HCT116 (cell line): ENCODE measurements around the gene RPIA. TPM values are rescaled to one million over a fixed set of nuclear protein-coding genes. Genes with fewer than 3 reads are reported as not detected.
A peak's percentile ranks its signal among the peaks of the same experiment; 100 is the strongest.

Experiments used
- ATAC-seq: fragments of 200-7000 bp; cut with Tn5 transposase; 2 replicates; pipeline ENCODE4 v1.9.1; 2020; ENCODE audit warnings: mild to moderate bottlenecking, moderate library complexity
- BruUV-seq: library from RNA; stranded (reverse); fragments of 400-500 nt; replicated peaks from 2 replicates; lab custom pipeline; 2021; lab: Mats Ljungman, UMichigan
- CTCF ChIA-PET: fragments of 300-600 bp; sonication (Branson Sonifier 250); formaldehyde crosslinking; loops from one replicate; lab custom pipeline; 2021; ENCODE audit warnings: antibody characterized with exemption; lab: Charles Lee
- POLR2A ChIA-PET: fragments of 300-600, 350-600 bp; sonication (Branson Sonifier 250); formaldehyde crosslinking; loops from one replicate; lab custom pipeline; 2021; ENCODE audit warnings: antibody characterized with exemption; lab: Charles Lee
- RAD21 ChIA-PET, 2 experiments: fragments of 300-600 bp; sonication (Branson Sonifier 250); formaldehyde crosslinking; loops; one replicate each; lab custom pipeline; 2023; ENCODE audit warnings: low total read pairs in 2 of 2; ENCODE audit not compliant: uncharacterized antibody in 2 of 2, unreplicated experiment in 2 of 2, low non-redundant PET in 1 of 2; lab: Charles Lee
- DNase-seq: peaks from one replicate; pipeline ENCODE4 v3.0.0-alpha.2; 2010; ENCODE audit warnings: low read depth, low spot score
- H2AFZ ChIP-seq: fragments of 200-600 bp; shearing (Covaris generic), sonication (generic); 2 replicates; pipeline ENCODE4 v1.6.1; 2017; ENCODE audit warnings: low read depth, mixed run types, mixed read lengths, antibody characterized with exemption, low read length; ENCODE audit not compliant: poor library complexity, severe bottlenecking
- H3K27ac ChIP-seq: 2 replicates; pipeline ENCODE4 v1.5.1; 2012; ENCODE audit warnings: low read depth, low read length
- H3K27me3 ChIP-seq: fragments of 200-600 bp; sonication (generic); 2 replicates; pipeline ENCODE4 v1.6.1; 2016; ENCODE audit warnings: mixed run types, low read length, mixed read lengths; ENCODE audit not compliant: insufficient read depth
- H3K36me3 ChIP-seq, 2 experiments: fragments of 200-500 bp in 1 of 2; fragments of 200-600 bp in 1 of 2; sonication (Bioruptor generic) in 1 of 2; sonication (generic) in 1 of 2; 2 replicates each; pipeline versions ENCODE4 v1.5.1 to v1.6.1; 2014 to 2016; ENCODE audit warnings: low read length in 2 of 2, inconsistent platforms in 1 of 2, mixed read lengths in 1 of 2, mixed run types in 1 of 2; ENCODE audit not compliant: insufficient read depth in 2 of 2, control insufficient read depth in 1 of 2
- H3K4me1 ChIP-seq, 2 experiments: fragments of 200-600 bp in 1 of 2; sonication (generic) in 1 of 2; 2 replicates each; pipeline versions ENCODE4 v1.5.1 to v1.6.1; 2012 to 2017; ENCODE audit warnings: low read length in 2 of 2, inconsistent platforms in 1 of 2, mild to moderate bottlenecking in 1 of 2, mixed read lengths in 1 of 2, mixed run types in 1 of 2, moderate library complexity in 1 of 2; ENCODE audit not compliant: insufficient read depth in 2 of 2, control insufficient read depth in 1 of 2
- H3K4me2 ChIP-seq: fragments of 200-600 bp; sonication (generic); 2 replicates; pipeline ENCODE4 v1.6.1; 2017; ENCODE audit warnings: mixed run types, low read length, mixed read lengths
- H3K4me3 ChIP-seq, 2 experiments: fragments of 200-600 bp in 1 of 2; sonication (generic) in 1 of 2; replicated peaks in 1 of 2; 2 replicates each; pipeline ENCODE4 v1.5.1; 2011 to 2016; ENCODE audit warnings: low read length in 2 of 2, control low read depth in 1 of 2, low read depth in 1 of 2, mild to moderate bottlenecking in 1 of 2, mixed read lengths in 1 of 2, mixed run types in 1 of 2
- H3K79me2 ChIP-seq: fragments of 200-600 bp; sonication (generic); 2 replicates; pipeline ENCODE4 v1.6.1; 2017; ENCODE audit warnings: mild to moderate bottlenecking, mixed run types, low read length, moderate library complexity, mixed read lengths; ENCODE audit not compliant: insufficient read depth
- H3K9ac ChIP-seq: fragments of 200-600 bp; sonication (generic); 2 replicates; pipeline ENCODE4 v1.6.1; 2016; ENCODE audit warnings: low read length, mixed read lengths
- H3K9me2 ChIP-seq: fragments of 200-600 bp; sonication (generic), shearing (Covaris generic); 2 replicates; pipeline ENCODE4 v1.6.1; 2017; ENCODE audit warnings: mixed run types, mild to moderate bottlenecking, moderate library complexity; ENCODE audit not compliant: insufficient read depth
- H3K9me3 ChIP-seq, 2 experiments: fragments of 200-500 bp in 1 of 2; fragments of 200-600 bp in 1 of 2; sonication (Bioruptor generic) in 1 of 2; sonication (generic) in 1 of 2; 2 replicates each; pipeline ENCODE4 v1.6.1; 2014 to 2017; ENCODE audit warnings: low read length in 2 of 2, mixed read lengths in 2 of 2, inconsistent platforms in 1 of 2, low read depth in 1 of 2, mild to moderate bottlenecking in 1 of 2, mixed run types in 1 of 2, moderate library complexity in 1 of 2; ENCODE audit not compliant: control insufficient read depth in 1 of 2, insufficient read depth in 1 of 2
- H4K20me1 ChIP-seq: fragments of 200-600 bp; sonication (generic), shearing (Covaris generic); 2 replicates; pipeline ENCODE4 v1.6.1; 2017; ENCODE audit warnings: mixed run types, mild to moderate bottlenecking, moderate library complexity; ENCODE audit not compliant: insufficient read depth
- ATF3 ChIP-seq: IDR thresholded peaks from 2 replicates; pipeline ENCODE4 v1.6.1; 2012
- CBX3 ChIP-seq: IDR thresholded peaks from 2 replicates; pipeline ENCODE4 v1.6.1; 2012; ENCODE audit warnings: low read depth
- CEBPB ChIP-seq: IDR thresholded peaks from 2 replicates; pipeline ENCODE4 v1.6.1; 2012; ENCODE audit warnings: low read depth
- ELF1 ChIP-seq: IDR thresholded peaks from 2 replicates; pipeline ENCODE4 v1.6.1; 2012; ENCODE audit warnings: low read depth, borderline replicate concordance
- FOSL1 ChIP-seq: IDR thresholded peaks from 2 replicates; pipeline ENCODE4 v1.6.1; 2012; ENCODE audit warnings: low read depth
- JUND ChIP-seq: IDR thresholded peaks from 2 replicates; pipeline ENCODE4 v1.6.1; 2012
- MAX ChIP-seq: IDR thresholded peaks from 2 replicates; pipeline ENCODE4 v1.6.1; 2012
- POLR2AphosphoS5 ChIP-seq: IDR thresholded peaks from 2 replicates; pipeline ENCODE4 v1.6.1; 2011; ENCODE audit warnings: mild to moderate bottlenecking, low read depth, low read length, moderate library complexity
- REST ChIP-seq: IDR thresholded peaks from 2 replicates; pipeline ENCODE4 v1.6.1; 2012; ENCODE audit warnings: low read depth
- SIN3A ChIP-seq: IDR thresholded peaks from 2 replicates; pipeline ENCODE4 v1.6.1; 2012; ENCODE audit warnings: low read depth
- SP1 ChIP-seq: IDR thresholded peaks from 2 replicates; pipeline ENCODE4 v1.6.1; 2012; ENCODE audit warnings: low read depth
- YY1 ChIP-seq: IDR thresholded peaks from 2 replicates; pipeline ENCODE4 v1.6.1; 2011; ENCODE audit warnings: low read length, low read depth, moderate library complexity, mild to moderate bottlenecking; ENCODE audit not compliant: insufficient replicate concordance; ENCODE audit errors: extremely low read depth
- ZBTB33 ChIP-seq: IDR thresholded peaks from 2 replicates; pipeline ENCODE4 v1.6.1; 2011; ENCODE audit warnings: mild to moderate bottlenecking, low read length, moderate library complexity; ENCODE audit not compliant: insufficient replicate concordance; ENCODE audit errors: extremely low read depth
- ZFX ChIP-seq: fragments of 450-650 bp; IDR thresholded peaks from 2 replicates; pipeline ENCODE4 v1.6.1; 2017
- ZNF274 ChIP-seq: fragments of 200-500 bp; sonication (Bioruptor generic); IDR thresholded peaks from 2 replicates; pipeline ENCODE4 v1.6.1; 2014; ENCODE audit warnings: mild to moderate bottlenecking, low read depth, low read length, inconsistent platforms
- intact Hi-C: fragments of 100-400 bp; cut with micrococcal nuclease; formaldehyde crosslinking; loops from 2 replicates; pipeline ENCODE4 v1.10.0; 2022
- total RNA-seq: library from RNA; stranded (reverse); gene quantifications from one replicate; pipeline ENCODE4 v1.2.1, GENCODE V29; 2021; ENCODE audit not compliant: unreplicated experiment

RPIA gene
- total RNA-seq, 1 experiment from 2014 or later, result 43.3 TPM

DNA sequence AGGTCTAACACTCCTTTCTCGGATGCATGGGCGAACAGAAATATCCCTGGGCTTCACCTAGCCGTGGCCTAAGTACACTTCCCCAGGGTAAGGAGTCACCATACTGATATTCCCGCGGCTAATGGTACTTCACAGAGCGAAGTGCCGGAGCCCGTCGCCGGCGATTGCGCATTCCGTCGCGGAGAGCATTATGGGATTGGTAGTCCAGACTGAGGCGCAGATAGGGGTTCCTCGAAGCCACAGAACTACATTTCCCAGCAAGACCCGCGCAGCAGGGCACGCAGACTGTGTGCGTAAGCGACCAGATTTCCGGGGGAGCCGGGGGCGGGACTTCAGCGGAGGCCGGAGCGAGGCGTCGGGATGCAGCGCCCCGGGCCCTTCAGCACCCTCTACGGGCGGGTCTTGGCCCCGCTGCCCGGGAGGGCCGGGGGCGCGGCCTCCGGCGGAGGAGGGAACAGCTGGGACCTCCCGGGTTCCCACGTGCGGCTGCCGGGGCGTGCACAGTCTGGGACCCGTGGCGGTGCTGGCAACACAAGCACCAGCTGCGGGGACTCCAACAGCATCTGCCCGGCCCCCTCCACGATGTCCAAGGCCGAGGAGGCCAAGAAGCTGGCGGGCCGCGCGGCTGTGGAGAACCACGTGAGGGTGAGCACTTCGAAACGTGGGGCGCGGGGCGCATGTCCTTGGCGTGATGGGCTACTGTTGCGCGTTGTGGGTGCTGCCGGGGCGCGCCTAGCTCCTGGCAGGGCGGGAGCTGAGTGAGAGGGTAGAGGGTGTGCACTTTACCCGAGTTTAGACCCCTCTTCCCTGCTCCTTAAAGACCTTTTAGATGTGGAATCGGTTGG is at the start of gene RPIA (continued):
- TF ChIP-seq ZBTB33 (peak; percentile 83), ZFX (peak; percentile 39; the same call in 1 of the 2 replicates), POLR2AphosphoS5 (peak; percentile 91)
- TF ChIP-seq, all 23 proteins: peak for 15

- no peaks in the 10 kb centered on the region for H3K27me3 ChIP-seq
- no peak overlapping the region for H3K27ac ChIP-seq
- ChIA-PET RAD21 (no interaction called here), CTCF (no interaction called here), POLR2A (no interaction called here)
- DNase-seq (no peak), ATAC-seq (no peak)
- H3K4me3 ChIP-seq, result no peak overlapping the region
- no peak overlapping the region for H3K9ac ChIP-seq
- intact Hi-C loops, result no loop called here
- peaks cover 12 to 15% of the 10 kb centered on the region in 2 experiments; a peak in 3 of 4 replicates for H3K4me1 ChIP-seq
- BruUV-seq, result no TSS peak
- no peaks in the 10 kb centered on the region for H3K79me2 ChIP-seq
- no peak overlapping the region for H2AFZ ChIP-seq
- H3K9me2 ChIP-seq, result no peaks in the 10 kb centered on the region
- H4K20me1 ChIP-seq, result no peaks in the 10 kb centered on the region
- no peaks in the 10 kb centered on the region for H3K36me3 ChIP-seq
- no peak for TF ChIP-seq SIN3A
- TF ChIP-seq SP1, result no peak
- TF ChIP-seq CEBPB, result no peak
- no peak for TF ChIP-seq MAX
- TF ChIP-seq CBX3, result no peak
- TF ChIP-seq REST, result no peak
- no peak for TF ChIP-seq YY1
- no peak for TF ChIP-seq ZFX
- no peak for TF ChIP-seq ATF3
- TF ChIP-seq FOSL1, result no peak
- TF ChIP-seq ZNF274, result no peak
- no peak for TF ChIP-seq JUND
- no peak for TF ChIP-seq ELF1
- no peak overlapping the region for H3K4me2 ChIP-seq
- no peaks in the 10 kb centered on the region for H3K9me3 ChIP-seq
Observed at GRCh38 chr2:88642278-88642677, 49.2 kb upstream of the RPIA start.
